ENCODE results near the gene RBMS3.

Gene RBMS3

DNA sequence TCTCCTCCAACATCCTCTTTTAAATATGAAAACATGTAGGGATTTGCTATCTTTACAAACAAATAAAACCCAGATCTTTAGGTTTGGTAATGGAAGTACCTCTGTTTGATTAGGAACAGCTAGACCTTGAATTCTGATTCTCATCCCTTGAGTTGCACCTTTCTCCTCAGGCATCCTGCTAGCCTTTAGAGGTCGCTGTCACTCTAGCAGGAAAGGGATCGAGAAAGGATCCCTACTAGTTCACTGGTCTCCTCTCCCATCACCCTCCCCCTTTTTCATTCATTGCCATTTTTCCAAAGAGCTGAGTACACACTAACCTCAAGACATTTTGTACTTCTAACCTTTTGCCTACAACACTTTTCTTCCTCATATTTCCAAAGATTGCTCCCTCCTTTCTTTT is 569.8 kb downstream of the RBMS3 start:
- DNase-seq, result no peak

DNA sequence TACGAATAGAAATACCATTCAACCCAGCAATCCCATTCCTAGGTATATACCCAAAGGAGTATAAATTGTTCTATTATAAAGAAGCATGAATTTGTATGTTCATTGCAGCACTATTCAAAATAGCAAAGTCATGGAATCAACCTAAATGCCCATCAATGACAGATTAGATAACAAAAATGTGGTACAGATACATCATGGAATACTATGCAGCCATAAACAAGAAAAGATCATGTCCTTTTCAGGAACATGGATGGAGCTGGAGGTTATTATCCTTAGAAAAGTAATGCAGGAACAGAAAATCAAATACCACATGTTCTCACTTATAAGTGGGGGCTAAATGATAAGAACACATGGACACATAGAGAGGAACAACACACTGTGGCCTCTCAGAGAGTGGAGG is 571.9 kb downstream of the RBMS3 start:
- DNase-seq, result no peak

DNA sequence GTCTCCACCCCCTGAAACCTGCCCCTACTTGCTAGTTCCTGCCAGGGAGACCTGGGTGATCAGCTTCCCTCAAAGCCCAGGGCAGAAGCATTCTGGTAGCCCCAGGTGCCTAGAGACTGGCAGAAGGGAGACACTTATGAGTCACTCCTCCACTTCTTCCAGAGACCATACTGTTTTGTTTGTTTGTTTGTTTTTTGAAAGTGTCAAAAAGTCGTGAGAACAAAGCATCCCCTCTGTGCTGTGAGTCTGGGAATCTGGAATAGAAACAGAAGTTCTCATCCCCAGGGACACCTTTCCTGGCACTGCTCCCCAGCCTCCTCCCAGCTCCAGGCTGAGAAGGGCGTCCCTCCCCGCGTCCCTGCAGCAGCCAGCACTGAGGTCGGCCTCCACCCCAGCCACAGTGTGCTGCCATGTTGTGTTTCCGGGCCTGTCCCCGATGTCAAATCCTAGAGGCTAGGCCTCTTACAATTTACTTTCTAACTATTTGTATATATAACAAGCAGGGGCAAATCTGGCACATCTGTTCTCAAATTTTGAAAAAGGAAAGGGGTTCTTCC is 573.0 kb downstream of the RBMS3 start:
- no peak for DNase-seq

DNA sequence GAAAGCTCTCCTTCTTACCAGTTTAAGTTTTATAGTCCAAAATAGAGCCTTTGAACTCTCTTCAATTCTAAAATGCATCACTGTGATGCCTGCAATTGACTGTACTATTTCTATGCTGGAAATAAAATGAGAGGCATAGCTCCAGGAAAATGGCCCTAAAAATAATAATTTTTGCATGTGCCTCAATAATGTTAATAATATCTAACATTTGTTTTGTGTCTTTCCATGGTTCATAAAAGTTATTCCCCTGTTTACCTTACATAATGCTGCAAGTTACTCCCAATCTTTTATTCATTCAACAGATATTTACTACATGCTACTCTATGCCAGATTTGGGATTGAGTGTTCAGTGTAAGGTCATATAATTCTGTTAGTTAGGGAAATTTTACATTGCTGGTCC is 574.0 kb downstream of the RBMS3 start:
- no peak for DNase-seq

DNA sequence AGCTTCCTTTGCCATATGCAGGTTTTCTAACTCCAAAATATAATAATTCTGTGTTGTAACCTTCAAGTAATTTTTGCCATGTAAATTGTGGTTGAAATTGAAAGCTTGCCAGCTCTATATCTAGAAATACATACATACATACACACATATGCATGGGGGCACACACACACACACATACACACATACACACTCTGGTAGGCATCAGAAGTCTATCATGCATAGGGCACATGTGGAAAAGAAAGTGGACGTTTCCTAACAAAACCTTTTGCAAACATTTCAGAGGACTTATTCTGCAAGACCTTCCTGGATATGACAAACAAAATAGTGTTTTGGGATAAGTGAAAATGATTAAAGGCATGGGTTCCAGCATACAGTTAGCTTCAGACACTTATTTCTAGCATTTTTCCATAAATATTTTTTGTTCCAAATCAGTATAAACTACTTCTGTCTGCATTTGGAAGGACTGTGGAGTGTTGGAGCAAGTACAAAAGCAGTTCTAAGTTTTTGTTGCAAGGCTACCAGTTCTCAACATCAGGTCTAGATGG is 578.9 kb downstream of the RBMS3 start:
- no peak for DNase-seq

DNA sequence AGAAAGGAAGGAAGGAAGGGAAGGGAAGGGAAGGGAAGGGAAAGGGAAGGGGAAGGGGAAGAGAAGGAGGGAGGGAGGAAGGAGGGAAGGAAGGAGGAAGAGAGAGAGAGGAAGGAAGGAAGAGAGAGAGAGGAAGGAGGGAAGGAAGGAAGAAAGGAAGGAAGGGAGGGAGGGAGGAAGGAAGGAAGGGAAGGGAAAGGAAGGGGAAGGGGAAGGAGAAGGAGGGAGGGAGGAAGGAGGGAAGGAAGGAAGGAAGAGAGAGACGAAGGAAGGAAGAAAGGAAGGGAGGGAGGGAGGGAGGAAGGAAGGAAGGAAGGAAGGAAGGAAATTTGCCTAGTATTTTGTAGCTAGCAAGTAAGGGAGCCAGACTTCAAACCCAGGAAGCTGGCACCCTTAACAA is 583.9 kb downstream of the RBMS3 start:
- DNase-seq, result no peak

DNA sequence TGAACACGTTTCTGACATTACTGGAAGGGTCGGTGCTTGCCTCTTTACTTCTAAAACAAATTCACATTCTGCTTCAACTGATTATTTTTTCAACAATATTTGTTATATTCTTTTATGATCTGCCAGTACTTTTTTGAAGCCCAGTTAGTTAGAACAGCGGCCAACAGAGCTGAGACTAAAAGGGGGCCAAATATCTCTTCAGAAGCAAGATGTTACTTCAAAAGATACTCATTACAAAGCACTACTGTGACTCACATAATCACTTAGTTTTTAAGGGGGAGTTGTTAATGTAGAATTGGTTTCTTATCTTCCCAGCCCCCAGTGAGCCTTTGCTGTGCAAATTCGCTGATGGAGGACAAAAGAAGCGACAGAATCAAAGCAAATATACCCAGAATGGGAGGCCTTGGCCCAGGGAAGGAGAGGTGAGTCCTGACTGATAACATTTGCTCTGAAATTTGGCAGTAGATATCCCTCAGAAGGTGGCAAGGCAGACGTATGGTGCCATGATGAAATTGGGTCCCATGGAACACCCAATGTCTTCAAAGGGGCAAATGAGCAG is 587.8 kb downstream of the RBMS3 start:
- DNase-seq, result no peak

DNA sequence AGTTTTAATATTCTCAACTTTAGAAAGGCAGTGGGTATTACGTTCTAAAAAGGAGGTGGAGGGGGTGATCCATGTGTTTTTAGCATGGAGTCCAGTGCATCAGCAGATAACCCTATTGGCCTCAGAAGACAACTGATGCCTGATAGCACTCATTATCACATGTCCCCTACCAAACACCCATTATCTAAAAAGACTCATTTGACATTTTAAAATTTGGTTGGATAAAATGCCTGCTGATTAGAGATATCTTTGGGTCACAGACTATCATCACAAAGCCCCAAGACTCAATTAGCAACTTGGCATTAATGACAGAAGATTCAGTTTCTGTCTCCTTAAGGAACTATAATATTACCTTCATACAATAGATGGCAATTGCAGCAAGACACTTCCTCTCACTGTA is 589.3 kb downstream of the RBMS3 start:
- DNase-seq, result no peak

DNA sequence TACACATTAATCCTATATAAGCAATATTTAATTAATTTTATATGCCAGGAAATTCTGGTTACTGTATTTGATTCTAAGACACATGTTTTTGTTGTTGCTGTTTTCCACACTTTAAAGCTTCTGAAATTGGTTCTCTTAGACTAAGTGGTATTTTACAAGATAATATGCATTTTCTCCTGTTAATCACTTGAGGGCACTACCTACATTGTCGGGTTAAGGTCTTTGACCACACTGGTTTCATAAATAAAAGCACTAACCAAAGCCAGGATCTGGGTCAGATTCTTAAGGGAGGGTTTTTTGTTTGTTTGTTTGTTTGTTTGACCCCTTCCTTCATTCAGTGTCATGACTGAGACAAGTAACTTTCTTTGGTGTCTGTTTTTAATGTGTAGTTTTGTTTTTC is 590.2 kb downstream of the RBMS3 start:
- DNase-seq, result no peak

DNA sequence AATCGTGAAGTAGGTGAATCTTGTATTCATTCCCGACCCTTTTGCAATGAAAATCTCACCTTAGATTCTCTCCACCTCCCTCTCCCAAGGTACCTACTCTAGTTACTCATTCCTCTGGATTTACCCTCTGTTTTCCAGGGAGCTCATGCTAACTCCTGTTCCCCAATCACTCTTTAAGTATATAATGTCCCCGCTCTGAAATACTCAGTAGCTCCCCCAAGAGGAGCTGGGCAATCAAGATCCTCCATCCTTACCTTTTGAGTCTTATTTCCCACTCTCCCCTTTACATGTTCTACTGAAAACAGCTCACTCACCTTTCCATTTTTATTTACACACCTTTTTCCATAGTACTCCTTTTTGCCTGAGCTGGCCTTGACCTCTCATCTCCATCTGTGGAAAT is 599.9 kb downstream of the RBMS3 start:
- DNase-seq, result no peak

DNA sequence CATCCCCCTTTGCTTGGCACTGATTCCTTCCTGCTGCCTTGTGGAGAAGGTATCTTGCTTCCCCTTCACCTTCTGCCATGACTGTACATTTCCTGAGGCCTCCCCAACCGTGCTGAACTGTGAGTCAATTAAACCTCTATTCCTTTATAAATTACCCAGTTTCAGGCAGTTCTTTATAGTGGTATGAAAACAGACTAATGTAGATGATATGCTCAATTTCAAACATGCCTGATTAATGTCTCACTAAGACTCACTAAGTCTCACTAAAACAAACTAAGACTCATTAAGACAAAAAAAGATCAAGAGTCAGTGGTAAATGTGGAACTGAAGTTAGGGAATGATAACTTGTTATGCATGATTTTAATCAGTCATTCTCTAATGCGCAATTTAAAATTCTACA is 606.6 kb downstream of the RBMS3 start:
- DNase-seq, result no peak

DNA sequence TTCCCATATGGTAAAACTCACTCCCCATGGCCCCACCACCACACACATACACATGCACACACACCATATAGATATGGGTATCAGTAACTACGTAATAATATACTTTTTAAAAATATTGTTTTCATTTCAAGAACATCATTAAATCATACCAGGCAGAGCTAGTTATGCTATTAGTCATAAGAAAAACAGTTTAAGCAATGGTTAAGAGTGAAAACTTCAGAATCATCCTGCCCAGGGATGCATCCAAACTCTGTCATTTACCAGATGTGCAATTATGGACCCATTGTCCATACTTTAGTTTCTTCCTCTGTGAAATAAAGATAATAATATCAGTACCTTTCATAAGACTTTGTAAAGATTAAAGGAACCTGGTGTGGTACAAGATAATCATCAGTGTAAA is 608.3 kb downstream of the RBMS3 start:
- no peak for DNase-seq

DNA sequence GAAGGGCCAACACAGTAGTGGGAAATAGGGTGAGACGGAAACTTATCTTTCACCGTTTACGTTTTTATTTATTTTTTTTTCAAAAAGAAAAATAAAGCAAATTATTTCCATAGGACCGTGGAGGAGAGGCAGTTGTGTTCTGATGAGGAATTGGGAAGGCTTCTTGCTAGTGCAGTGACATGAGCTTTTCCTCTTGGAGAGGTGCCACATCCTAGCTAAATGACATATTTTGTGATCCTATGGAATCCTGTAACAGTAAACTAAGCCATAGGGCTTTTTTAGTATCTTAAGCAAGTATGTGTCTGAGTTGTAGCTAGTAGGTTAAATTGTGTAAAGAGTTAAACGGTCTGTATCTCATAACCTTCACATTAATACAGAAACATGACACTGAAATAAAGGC is 609.9 kb downstream of the RBMS3 start:
- DNase-seq, result no peak

DNA sequence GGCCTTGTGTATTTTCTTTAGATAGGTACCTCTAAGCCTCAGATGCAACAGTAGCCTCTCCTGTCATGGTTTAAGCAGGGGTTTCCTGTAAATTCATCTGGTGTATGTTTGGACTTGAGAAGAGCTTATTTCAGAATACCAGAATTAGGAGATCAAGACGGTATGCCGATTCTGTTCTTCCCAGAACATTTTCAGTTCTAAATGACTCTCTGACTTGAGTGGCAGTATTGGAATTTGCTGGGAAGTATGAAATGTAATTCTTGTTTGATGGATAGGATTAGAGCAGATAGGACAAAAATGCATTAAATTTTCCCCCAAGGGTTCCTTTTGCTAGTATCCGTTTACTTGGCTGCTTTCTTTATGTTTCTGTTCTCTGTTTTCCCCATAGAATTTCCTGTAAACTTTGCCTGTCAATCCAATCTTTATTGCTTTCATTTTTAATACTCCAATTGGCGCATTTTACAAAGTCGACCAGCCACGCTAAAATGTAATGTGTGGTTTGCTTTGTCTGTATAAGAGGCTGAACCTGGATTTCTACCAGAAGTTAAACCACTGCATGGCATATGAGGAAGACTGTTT is 612.2 kb downstream of the RBMS3 start:
- no peak for DNase-seq

DNA sequence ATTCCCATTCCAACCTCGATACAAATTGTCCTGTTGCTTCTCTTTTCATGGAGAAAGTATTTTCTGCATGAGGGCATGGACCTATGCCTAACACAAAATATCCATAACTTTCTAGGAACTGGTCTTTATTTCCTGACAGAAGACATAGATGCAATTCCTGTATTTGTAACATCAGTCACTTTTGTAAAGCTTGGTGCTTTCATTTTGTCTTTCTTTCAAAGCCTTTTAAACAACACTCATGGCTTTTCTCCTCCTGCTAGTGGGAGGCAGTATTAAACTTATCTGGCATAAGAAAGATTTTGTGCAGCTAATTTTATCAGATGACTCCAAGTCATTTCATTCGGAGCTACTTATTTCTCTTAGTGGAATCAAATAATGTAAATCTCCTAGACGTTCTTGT is 616.0 kb downstream of the RBMS3 start:
- DNase-seq, result no peak

DNA sequence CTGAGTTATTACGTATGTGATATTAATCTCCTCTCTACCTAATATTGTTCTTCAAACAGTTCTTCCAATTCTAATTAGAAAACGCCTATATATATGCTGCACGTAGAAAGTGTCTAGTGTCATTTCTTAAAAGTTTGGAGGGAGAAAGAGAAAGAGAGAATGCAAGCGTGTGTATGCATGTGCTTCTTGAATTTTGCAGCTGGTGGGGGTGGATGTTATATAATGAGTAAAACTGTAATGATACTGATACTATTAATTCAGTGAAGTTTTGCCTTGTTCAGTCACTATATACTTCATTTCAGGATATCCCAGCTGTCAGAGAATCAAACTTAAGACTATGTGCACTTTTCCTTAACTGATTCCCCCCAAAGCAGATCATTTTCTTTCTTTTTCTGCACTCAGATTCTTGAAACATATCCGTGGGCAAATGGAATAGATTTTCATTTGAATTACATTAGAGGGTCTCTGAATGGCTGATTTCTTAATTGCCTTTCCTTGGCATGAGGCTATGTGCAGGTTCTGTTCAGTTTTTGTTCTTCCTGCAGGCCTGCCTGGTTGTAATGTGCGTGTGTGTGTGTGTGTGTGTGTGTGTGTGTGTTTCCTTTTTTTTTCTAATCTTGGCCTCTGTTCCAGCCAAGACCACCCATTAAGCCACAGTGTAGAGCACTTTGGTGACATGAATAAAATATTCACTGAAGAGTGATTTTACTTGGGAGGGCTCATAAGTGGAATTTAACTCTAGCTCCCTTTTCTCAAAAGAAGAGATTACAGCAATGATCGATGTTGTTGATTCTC is 617.5 kb downstream of the RBMS3 start:
- DNase-seq, result no peak

DNA sequence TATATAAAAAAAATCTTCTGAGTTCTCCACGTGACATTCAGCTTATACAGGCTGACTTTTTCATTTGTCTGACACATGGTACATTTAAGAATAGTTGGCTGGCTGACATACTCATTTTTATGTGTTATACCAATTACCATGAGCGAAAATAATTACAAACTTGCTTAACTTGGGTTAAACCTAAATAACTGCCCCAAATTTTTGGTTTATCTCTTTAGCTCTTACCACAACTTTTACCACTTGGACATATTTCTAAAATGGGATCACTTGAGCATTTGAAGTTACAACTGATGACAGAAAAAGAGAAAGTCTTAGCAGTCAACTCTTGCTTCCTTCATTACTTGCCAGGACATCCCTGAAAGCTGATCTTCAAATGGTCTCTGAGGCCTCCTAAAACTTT is 618.1 kb downstream of the RBMS3 start:
- no peak for DNase-seq

DNA sequence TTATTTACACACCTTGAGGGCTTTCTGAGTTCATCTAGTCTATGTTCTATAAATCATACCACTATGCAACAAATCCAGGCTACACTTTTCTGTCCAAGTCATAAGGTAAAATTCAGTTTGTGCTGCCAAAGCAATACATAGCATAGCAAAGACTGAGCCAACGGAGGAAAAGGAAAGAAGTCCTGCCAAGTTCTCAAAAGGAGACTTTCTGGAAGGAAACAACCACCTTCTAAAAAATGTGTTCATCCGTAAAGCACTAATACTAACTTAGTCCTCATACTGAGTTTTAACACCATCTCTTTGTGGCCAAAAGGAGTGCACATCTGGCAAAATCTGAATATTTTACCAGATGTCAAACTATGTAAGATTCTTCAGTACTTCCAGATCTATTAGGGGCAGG is 620.2 kb downstream of the RBMS3 start:
- no peak for DNase-seq

DNA sequence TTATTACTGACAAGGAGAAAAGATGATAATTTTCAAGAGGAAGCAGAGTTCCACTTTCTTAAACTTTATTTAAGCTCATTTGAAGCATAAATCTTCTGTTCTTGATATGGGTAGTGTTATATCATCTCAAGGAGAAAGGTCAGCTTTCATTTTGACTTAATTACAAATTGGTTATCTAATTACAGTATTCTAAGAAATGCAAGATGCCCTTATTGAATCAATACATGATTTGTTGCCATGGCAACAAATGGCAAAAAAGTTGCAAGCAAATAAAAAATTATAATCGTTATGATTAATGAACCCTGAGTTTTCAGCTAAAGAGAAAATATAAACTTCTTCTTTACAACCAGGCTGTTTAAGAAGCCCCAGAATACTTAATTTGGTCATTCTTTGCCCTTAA is 622.7 kb downstream of the RBMS3 start:
- DNase-seq, result no peak

DNA sequence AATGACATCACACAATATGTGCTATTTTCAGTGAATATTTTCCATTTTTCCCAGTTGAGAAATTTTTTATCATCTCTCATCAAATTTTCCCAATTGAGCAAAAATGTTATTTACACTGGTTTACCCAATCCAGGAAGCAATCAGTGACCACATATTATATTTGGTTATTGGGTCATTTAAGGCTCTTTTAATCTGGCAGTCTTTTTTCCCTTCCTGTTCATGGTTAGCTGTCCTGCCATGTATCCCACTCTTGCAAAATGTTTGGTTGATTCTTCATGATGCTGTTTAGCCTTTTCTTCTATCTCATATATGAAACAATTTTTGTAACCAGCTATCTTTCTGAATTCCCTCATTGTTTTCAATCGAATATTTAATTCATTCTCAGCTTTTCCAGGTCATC is 626.0 kb downstream of the RBMS3 start:
- no peak for DNase-seq

DNA sequence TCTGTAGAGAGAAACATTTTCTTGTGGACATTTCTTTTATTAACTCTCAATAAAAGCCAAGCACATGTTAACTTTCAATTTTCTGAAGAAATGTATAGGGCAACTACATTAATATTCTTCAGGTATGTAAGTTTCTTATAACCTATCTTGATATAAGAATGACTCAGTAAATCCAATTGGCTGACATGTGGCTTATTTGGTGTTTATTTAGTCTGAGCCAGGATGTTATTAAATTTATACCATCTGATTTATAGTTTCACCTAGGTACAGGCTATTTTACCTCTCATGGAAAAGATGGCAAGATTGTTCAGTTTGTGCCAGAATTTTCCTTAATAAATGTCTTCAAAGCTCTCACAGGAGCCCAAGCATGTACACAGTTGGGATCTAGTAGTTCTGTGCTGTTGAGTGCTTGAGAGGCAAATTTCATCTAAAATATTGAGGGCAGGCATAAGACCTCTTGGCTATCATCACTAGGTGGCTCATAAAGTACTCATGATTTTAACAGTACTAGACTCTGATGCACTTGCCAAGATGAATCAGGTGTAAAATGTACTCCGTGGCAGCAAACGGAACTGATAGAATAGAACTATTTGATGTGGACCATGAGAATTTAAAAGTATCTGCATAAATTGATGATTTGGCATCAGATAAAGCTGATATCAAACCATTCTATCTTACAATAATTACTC is 631.9 kb downstream of the RBMS3 start:
- DNase-seq, result no peak

DNA sequence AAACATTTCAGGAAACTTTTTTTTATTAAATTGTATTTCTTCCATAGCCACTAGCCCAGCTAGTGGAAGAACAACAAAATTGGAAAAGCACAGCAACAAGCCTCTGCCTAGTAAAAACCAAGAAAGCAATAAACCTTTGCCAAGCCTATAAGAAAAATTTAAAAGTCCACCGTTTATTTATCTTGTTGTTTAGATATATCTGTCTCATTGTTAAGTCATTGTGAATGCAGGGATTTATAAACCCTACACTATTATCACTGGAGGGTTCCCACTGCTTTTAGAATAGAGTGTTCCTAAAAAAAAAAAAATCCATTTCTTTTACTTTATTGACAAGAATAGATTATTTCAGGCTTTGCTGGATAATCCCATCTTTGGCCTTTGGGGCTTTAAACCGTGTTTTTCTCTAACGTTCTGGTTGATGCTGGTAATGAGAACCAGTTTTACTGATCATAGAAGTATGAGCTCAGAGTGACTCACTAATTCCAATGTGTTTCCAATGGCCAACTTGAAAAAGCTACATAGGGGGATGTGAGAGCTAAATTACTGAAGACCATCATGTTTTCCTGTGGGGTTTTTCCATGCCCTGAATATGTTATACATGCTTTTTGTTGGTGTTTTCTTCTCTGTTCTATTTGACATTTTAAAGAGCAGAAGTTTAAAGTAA is 634.1 kb downstream of the RBMS3 start:
- no peak for DNase-seq

DNA sequence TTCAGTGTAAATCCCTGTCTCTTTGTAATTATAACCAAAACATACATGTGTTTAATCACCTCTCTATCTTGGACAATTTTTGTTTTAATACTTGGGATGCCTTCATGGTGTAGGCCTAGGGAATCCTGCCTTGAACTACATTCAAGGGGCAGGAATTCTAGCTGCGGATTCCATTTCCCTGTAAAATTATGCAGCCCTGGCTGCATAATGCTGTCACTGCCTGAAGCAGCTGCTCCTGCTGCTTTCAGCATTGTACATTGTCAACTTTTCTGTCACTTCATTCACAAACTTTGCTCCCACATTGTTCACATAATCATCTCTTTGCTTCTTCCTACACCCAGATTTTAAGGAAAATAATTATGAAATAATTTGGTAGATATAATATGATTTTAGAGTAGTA is 638.7 kb downstream of the RBMS3 start:
- DNase-seq, result no peak
